GM12878 (cell line): Measurements from ENCODE around the gene FRK. TPM values are rescaled to one million over a fixed set of nuclear protein-coding genes. Genes with fewer than 3 reads are reported as not detected.

ENCODE experiments used
- ATAC-seq: fragments of 200-7000 bp; cut with Tn5 transposase; 3 replicates; pipeline ENCODE4 v1.9.1; 2020; ENCODE audit warnings: mild to moderate bottlenecking, moderate library complexity
- BruUV-seq: library from RNA; stranded (reverse); fragments of 400-500 nt; replicated peaks from 2 replicates; lab custom pipeline; 2021; lab: Mats Ljungman, UMichigan
- CTCF ChIA-PET: fragments of 300-600 bp; sonication (Branson Sonifier 250); formaldehyde crosslinking; extraction: SDS; loops from one replicate; lab custom pipeline; 2021; ENCODE audit warnings: inconsistent platforms; lab: Yijun Ruan, JAX
- POLR2A ChIA-PET: fragments of 350-600 bp; formaldehyde crosslinking; extraction: SDS; loops from one replicate; lab custom pipeline; 2021; ENCODE audit warnings: inconsistent platforms; lab: Charles Lee
- RAD21 ChIA-PET: fragments of 300-600 bp; sonication (Branson Sonifier 250); formaldehyde crosslinking; loops from one replicate; lab custom pipeline; 2023; ENCODE audit warnings: antibody characterized with exemption; ENCODE audit not compliant: unreplicated experiment; lab: Charles Lee
- SMC1A ChIA-PET: fragments of 300-600 bp; sonication (Branson Sonifier 250); formaldehyde crosslinking; loops from one replicate; lab custom pipeline; 2023; ENCODE audit not compliant: unreplicated experiment, uncharacterized antibody; lab: Charles Lee
- DNase-seq: peaks from one replicate; pipeline ENCODE4 v3.0.0-alpha.2; 2011; ENCODE audit warnings: low read depth, low spot score
- FAIRE-seq: peaks from 3 replicates; lab custom pipeline; 2011; peaks lifted over from hg19 to GRCh38; lab: Jason Lieb, UNC
- H2AFZ ChIP-seq: 2 replicates; pipeline ENCODE4 v1.6.0; 2011; ENCODE audit warnings: low read depth, low read length, control low read depth; ENCODE audit not compliant: control insufficient read depth
- H3K27ac ChIP-seq: 2 replicates; pipeline ENCODE4 v1.5.1; 2011; ENCODE audit warnings: control low read depth; ENCODE audit not compliant: control insufficient read depth, insufficient read depth
- H3K27me3 ChIP-seq, 2 experiments: replicated peaks in 1 of 2; 2 replicates each; pipeline versions ENCODE4 v1.6.0 to v1.6.1; 2011; ENCODE audit warnings: low read length in 1 of 2; ENCODE audit not compliant: control insufficient read depth in 2 of 2, insufficient read depth in 2 of 2
- H3K36me3 ChIP-seq, 2 experiments: 2 replicates each; pipeline ENCODE4 v1.5.1; 2011; ENCODE audit warnings: low read length in 1 of 2; ENCODE audit not compliant: control insufficient read depth in 2 of 2, insufficient read depth in 2 of 2
- H3K4me1 ChIP-seq: 2 replicates; pipeline ENCODE4 v1.6.1; 2011; ENCODE audit warnings: mild to moderate bottlenecking, low read length, moderate library complexity, mixed read lengths; ENCODE audit not compliant: control insufficient read depth, insufficient read depth
- H3K4me2 ChIP-seq: 2 replicates; pipeline ENCODE4 v1.6.0; 2011; ENCODE audit warnings: control low read depth; ENCODE audit not compliant: control insufficient read depth, insufficient read depth
- H3K4me3 ChIP-seq: fragments of 200-600 bp; sonication (generic); 2 replicates; pipeline ENCODE4 v1.5.1; 2016
- H3K79me2 ChIP-seq: 2 replicates; pipeline ENCODE4 v1.6.0; 2011; ENCODE audit warnings: low read length; ENCODE audit not compliant: control insufficient read depth, insufficient read depth
- H3K9ac ChIP-seq: 2 replicates; pipeline ENCODE4 v1.8.0; 2011; ENCODE audit warnings: low read length, control low read depth, mixed read lengths; ENCODE audit not compliant: control insufficient read depth, insufficient read depth
- H3K9me3 ChIP-seq: replicated peaks from 3 replicates; pipeline ENCODE4 v1.5.1; 2011; ENCODE audit warnings: mild to moderate bottlenecking, low read length; ENCODE audit not compliant: control insufficient read depth, insufficient read depth
- H4K20me1 ChIP-seq: 2 replicates; pipeline ENCODE4 v1.6.0; 2011; ENCODE audit not compliant: control insufficient read depth, insufficient read depth
- BCL11A ChIP-seq: IDR thresholded peaks from 2 replicates; pipeline ENCODE4 v1.6.1; 2011; ENCODE audit warnings: low read depth, low read length
- CBX3 ChIP-seq: fragments of 200-600 bp; sonication (generic); IDR thresholded peaks from 2 replicates; pipeline ENCODE4 v1.6.1; 2016; ENCODE audit warnings: low read depth, borderline replicate concordance
- CBX5 ChIP-seq: sonication (generic); IDR thresholded peaks from 2 replicates; pipeline ENCODE4 v1.6.1; 2016; ENCODE audit warnings: low read depth, moderate library complexity, mild to moderate bottlenecking, inconsistent platforms
- CHD1 ChIP-seq: IDR thresholded peaks from 2 replicates; pipeline ENCODE4 v1.6.1; 2012; ENCODE audit warnings: low read depth, low read length, improper control_type of control experiment
- EED ChIP-seq: sonication (generic); IDR thresholded peaks from 2 replicates; pipeline ENCODE4 v1.6.1; 2016; ENCODE audit warnings: antibody characterized with exemption, low read depth
- ESRRA ChIP-seq: IDR thresholded peaks from 2 replicates; pipeline ENCODE4 v1.6.1; 2012; ENCODE audit warnings: mild to moderate bottlenecking, low read length, improper control_type of control experiment
- IKZF2 ChIP-seq, 2 experiments: fragments of 450-650 bp; IDR thresholded peaks; 2 replicates each; pipeline ENCODE4 v1.6.1; 2017; ENCODE audit warnings: mild to moderate bottlenecking in 2 of 2, moderate library complexity in 2 of 2
- KAT2A ChIP-seq: conservative IDR thresholded peaks from 2 replicates; pipeline ENCODE4 v1.6.1; 2011; ENCODE audit warnings: low read depth, low read length; ENCODE audit not compliant: control insufficient read depth
- MAX ChIP-seq: IDR thresholded peaks from 2 replicates; pipeline ENCODE4 v1.6.1; 2012; ENCODE audit warnings: low read depth, low read length, improper control_type of control experiment
- MEF2B ChIP-seq: fragments of 450-650 bp; IDR thresholded peaks from 2 replicates; pipeline ENCODE4 v1.6.1; 2018; ENCODE audit warnings: mild to moderate bottlenecking, moderate library complexity; ENCODE audit not compliant: partially characterized antibody, poor library complexity, severe bottlenecking
- MYB ChIP-seq: fragments of 150-350 bp; IDR thresholded peaks from 2 replicates; pipeline ENCODE4 v1.6.1; 2014; ENCODE audit warnings: mild to moderate bottlenecking, low read depth, low read length, borderline replicate concordance
- MYC ChIP-seq: IDR thresholded peaks from 2 replicates; pipeline ENCODE4 v1.6.1; 2011; ENCODE audit warnings: mild to moderate bottlenecking, low read length, moderate library complexity, inconsistent platforms; ENCODE audit not compliant: insufficient read depth, insufficient replicate concordance, insufficient read length, severe bottlenecking
- PBX3 ChIP-seq: IDR thresholded peaks from 2 replicates; pipeline ENCODE4 v1.6.1; 2011; ENCODE audit warnings: mild to moderate bottlenecking, low read depth, low read length, moderate library complexity; ENCODE audit not compliant: insufficient replicate concordance
- PML ChIP-seq: IDR thresholded peaks from 2 replicates; pipeline ENCODE4 v1.6.1; 2012; ENCODE audit warnings: low read length, inconsistent platforms
- RAD21 ChIP-seq: IDR thresholded peaks from 2 replicates; pipeline ENCODE4 v1.6.1; 2011; ENCODE audit warnings: mild to moderate bottlenecking, low read depth, low read length, moderate library complexity; ENCODE audit not compliant: insufficient read depth
- STAT1 ChIP-seq: fragments of 450-650 bp; conservative IDR thresholded peaks from 2 replicates; pipeline ENCODE4 v1.6.1; 2014; ENCODE audit warnings: antibody characterized with exemption, mild to moderate bottlenecking
- ZZZ3 ChIP-seq: IDR thresholded peaks from 2 replicates; pipeline ENCODE4 v1.6.1; 2011; ENCODE audit warnings: low read depth; ENCODE audit not compliant: control insufficient read depth, insufficient read length
- WGBS: methylation state at CpG from one replicate; pipeline ENCODE4 v1.1.6; 2016; ENCODE audit warnings: low lambda C conversion rate; ENCODE audit not compliant: insufficient replicate concordance, insufficient coverage; ENCODE audit errors: missing lambda C conversion rate; 5-methylcytosine and 5-hydroxymethylcytosine counted together
- in situ Hi-C: fragments of 300-500 bp; cut with MboI; formaldehyde crosslinking; loops from 9 replicates; pipeline ENCODE4 v1.14.3; 2018; ENCODE audit warnings: mixed read lengths
- intact Hi-C: fragments of 100-400 bp; cut with micrococcal nuclease; formaldehyde crosslinking; loops from one replicate; pipeline ENCODE4 v1.14.2; 2022; ENCODE audit not compliant: unreplicated experiment
- polyA plus RNA-seq, 11 experiments: library from polyadenylated mRNA; depleted of rRNA in 4 of 11; unstranded in 6 of 11; stranded (reverse) in 5 of 11; fragments of >200 nt; fragmentation: Nextera tagmentation in 4 of 11; fragmentation: Illumina TruSeq in 1 of 11; extraction: Ambion mirVana in 4 of 11; extraction: Trizol in 1 of 11; gene quantifications; 1 replicate in 1 of 11; 2 replicates in 10 of 11; pipeline versions ENCODE4 v1.2.1 to v1.2.3, GENCODE V29; 2011 to 2016; ENCODE audit warnings: inconsistent platforms in 2 of 11, missing spikeins in 2 of 11, low read depth in 1 of 11
- total RNA-seq, 4 experiments: library from RNA; depleted of rRNA in 3 of 4; stranded (reverse); fragments of >200 nt in 3 of 4; fragmentation: Illumina TruSeq in 1 of 4; extraction: Trizol in 1 of 4; gene quantifications; 2 replicates each; pipeline versions ENCODE4 v1.2.1 to v1.2.3, GENCODE V29; 2013 to 2021

FRK gene
- total and polyA plus RNA-seq, 10 of the 15 experiments (the other 5 are each of a cell fraction or from before 2014, with no cell fraction given), result 0.29 to 2.4 (median 1.2) TPM

- H2AFZ ChIP-seq, result no peak overlapping the region
- H3K36me3 ChIP-seq, result no peaks in the 10 kb centered on the region
- H3K27me3 ChIP-seq, result no peaks in the 10 kb centered on the region
- intact Hi-C loops, result no loop called here
- ChIA-PET SMC1A (interaction anchor here (0.8 to 3.2 kb wide), 6 partner anchors 11 to 40 kb away, joined by 3 to 19 read pairs (median 3); partner anchors contain the start of gene FRK), POLR2A (interaction anchor here (0.6 kb wide), 1 partner anchor 48 kb away, joined by 4 read pairs; no protein-coding TSS in a partner anchor), RAD21 (interaction anchor here (1.0 to 1.2 kb wide), 2 partner anchors 8 to 39 kb away, joined by 3 read pairs; no protein-coding TSS in a partner anchor), CTCF (interaction anchor here (1.3 to 2.5 kb wide), 4 partner anchors 11 to 62 kb away, joined by 3 to 8 read pairs (median 6); partner anchors contain the start of gene FRK)
- H3K4me3 ChIP-seq, result no peak overlapping the region
- no peak overlapping the region for H3K27ac ChIP-seq
- WGBS, result 13% methylated on average over 1 of the region's 1 CpG
- TF ChIP-seq MYB (no peak), CHD1 (no peak), RAD21 (no peak), CBX3 (no peak), MEF2B (no peak), MAX (no peak), ZZZ3 (no peak), CBX5 (no peak), STAT1 (no peak), EED (no peak), BCL11A (no peak), PBX3 (no peak), PML (no peak), KAT2A (no peak), MYC (no peak), IKZF2 (IDR thresholded peaks at IDR 0.05) (no peak), ESRRA (no peak)
- no peaks in the 10 kb centered on the region for H3K79me2 ChIP-seq
- no TSS peak for BruUV-seq
- DNase-seq, result no peak
- no peak overlapping the region for H3K9ac ChIP-seq
- no peaks in the 10 kb centered on the region for H4K20me1 ChIP-seq
- in situ Hi-C loops, result no loop called here
- peaks cover 4% of the 10 kb centered on the region; the same call in 2 of the 3 replicates for H3K9me3 ChIP-seq
- H3K4me2 ChIP-seq, result no peak overlapping the region
- H3K4me1 ChIP-seq, result peaks cover 7% of the 10 kb centered on the region; the same call in 1 of the 2 replicates
- no peak for ATAC-seq
- no peak for FAIRE-seq
Observed at GRCh38 chr6:116049321-116049720, 11.4 kb downstream of the FRK start.
